ENCODE data around the gene NUAK1.

The NUAK1 gene

GRCh38 chr12:106109168-106109910, 29.4 kb downstream of the NUAK1 start:
- no peak for DNase-seq (ENCODE audit: low read depth)

GRCh38 chr12:106108185-106108835, 30.4 kb downstream of the NUAK1 start:
- DNase-seq (ENCODE audit: low read depth) = no peak

DNA sequence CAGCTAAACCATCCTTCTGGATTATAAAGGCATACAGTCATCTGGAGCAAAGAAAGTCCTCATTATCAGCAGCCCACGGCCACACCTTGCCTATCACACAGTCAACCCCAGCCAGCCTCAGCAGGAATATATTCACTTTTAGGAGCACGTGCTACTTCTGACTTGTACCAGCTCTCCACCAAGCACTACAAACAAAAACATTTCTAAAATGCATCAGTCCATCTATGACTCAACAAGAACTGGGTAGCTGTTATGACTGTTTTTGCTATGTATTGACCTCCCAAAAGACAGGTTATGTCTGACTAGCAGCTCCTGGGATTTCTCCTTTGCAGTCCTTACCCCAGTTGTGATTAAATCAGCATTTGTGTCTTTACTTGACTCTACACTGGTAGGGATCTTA, 31.2 kb downstream of the NUAK1 start:
- no peak for DNase-seq (ENCODE audit: low read depth)

- DNase-seq (ENCODE audit: low read depth) = peak; percentile 63
Measured at GRCh38 chr12:106106892-106107291, 31.9 kb downstream of the NUAK1 start.

DNA sequence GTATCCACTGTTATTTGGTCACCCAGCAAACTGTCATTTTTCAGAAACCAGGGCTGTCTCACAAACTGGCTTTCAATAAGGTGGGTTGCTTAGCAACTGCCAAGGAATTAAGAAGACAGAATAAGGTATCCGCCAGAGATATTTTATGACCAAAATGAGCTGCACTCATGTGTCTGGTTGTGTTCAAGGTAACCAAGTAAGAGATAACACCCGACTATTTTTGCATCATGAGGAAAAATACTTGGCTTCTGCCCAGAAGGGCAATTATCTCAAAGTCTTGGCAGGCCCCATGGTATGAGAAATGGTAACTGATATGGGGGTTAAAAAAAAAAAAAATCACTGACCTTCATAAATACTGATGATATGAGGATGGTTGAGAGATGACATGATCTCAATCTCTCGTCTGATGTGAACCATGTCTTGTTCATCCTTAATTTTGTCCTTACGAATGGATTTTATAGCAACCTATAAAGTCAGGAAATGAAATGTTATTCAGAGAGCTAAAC, 32.6 kb downstream of the NUAK1 start:
- no peak for DNase-seq (ENCODE audit: low read depth)

GRCh38 chr12:106101803-106102202, 37.0 kb downstream of the NUAK1 start:
- DNase-seq (ENCODE audit: low read depth) = no peak

GRCh38 chr12:106098691-106099200, 40.0 kb downstream of the NUAK1 start:
- DNase-seq (ENCODE audit: low read depth) = no peak

GRCh38 chr12:106097011-106097410, 41.7 kb downstream of the NUAK1 start:
- DNase-seq (ENCODE audit: low read depth) = no peak

DNA sequence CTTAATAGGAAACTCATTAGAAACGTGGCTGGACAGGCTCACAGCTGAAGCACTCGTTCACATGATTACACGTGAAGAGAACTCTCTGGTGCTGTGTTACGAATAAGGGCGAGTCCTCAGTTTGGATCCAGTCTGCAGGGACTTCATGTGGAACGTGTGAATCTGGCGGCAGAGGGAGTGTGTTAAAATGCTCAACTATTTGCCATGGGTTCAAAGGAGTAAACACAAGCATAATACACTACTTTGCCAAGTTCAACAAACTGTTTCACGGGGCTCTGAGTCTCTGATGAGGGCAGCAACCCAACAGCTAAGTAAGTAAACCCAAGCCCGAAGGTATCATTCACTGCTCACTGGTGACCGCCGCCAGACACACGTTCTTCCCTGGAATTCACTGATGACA, 42.4 kb downstream of the NUAK1 start:
- DNase-seq (ENCODE audit: low read depth) = no peak

GRCh38 chr12:106094304-106094703, 44.5 kb downstream of the NUAK1 start:
- no peak for DNase-seq (ENCODE audit: low read depth)

DNA sequence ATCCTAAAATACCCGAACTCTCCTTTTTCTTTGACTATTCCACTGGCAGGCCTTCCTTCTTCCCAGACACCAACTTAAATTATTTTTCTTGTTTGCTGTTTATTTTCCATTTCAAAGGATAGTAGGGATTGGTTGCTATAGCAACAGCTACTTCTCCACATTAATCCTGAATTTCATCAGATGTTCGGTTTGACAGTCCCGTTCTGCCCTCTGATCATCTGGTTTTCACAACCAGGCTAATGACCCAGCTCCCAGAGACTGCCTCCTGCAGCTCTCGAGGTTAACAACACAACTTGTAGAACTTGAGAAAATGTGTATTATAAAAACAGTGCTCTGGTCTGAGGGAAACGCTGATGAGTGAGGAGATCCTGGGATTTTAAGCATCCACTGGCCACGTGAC, 45.5 kb downstream of the NUAK1 start:
- no peak for DNase-seq (ENCODE audit: low read depth)

- no peak for DNase-seq (ENCODE audit: low read depth)
Measured at GRCh38 chr12:106091446-106091820, 47.3 kb downstream of the NUAK1 start.

DNA sequence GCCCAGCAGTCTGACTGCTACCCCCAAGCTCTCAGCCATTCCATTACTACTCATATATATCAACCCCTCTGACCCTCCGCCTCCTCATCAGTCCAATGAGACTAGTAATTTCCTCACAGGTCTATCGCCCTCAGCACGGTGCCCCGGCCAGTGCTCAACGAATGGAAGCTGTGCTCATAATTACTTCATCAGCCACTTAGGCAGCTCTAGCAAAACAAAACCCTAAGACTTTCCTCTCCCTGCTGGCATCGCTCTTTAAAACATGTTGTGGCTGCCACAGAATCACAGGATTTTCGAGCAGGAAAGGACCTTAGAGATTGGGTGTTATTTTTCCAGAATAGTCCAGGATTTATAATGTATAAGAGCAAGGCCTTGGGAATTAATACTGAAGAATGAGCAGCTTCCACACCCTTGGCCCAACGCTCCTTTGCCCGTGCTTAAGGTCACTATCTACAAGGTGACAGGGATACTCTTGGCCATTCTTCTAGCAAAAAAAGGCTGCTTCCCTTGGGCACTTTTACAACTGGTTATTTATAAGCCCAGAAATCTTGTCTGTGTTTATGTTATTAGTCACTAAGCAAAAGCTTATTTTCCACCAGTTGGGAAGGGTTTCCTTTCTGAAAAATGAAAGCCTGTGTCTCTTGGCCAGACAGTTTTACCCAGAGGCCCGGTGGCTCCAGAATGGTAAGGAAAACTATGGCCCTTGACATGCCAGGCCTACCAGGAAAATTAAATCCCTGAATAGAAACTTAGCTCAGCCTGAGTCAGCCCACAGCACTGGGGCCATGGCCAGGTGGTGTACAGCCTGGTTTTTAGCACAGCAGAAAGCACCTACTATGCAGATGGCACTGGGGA, 47.9 kb downstream of the NUAK1 start:
- DNase-seq (ENCODE audit: low read depth) = peak; percentile 69

DNA sequence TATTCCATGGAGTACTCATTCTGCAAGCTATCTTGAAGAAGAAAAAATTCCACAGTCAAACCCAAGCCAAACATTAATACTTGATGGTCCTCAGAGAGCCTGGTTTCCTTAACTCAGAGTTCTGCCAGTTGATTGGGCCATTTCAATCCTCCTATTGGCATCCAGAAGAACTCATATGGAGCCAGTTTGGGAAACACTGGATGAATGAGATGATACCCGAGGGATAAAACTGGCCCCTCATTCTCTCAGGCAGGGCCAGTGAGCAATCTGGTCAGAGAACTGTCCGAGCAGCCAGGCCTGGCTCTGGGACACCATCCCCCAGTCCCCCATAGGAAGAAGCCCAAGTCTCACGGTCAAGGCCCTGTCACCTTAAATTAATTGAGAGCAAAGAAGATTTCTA, 48.8 kb downstream of the NUAK1 start:
- DNase-seq (ENCODE audit: low read depth) = no peak

DNA sequence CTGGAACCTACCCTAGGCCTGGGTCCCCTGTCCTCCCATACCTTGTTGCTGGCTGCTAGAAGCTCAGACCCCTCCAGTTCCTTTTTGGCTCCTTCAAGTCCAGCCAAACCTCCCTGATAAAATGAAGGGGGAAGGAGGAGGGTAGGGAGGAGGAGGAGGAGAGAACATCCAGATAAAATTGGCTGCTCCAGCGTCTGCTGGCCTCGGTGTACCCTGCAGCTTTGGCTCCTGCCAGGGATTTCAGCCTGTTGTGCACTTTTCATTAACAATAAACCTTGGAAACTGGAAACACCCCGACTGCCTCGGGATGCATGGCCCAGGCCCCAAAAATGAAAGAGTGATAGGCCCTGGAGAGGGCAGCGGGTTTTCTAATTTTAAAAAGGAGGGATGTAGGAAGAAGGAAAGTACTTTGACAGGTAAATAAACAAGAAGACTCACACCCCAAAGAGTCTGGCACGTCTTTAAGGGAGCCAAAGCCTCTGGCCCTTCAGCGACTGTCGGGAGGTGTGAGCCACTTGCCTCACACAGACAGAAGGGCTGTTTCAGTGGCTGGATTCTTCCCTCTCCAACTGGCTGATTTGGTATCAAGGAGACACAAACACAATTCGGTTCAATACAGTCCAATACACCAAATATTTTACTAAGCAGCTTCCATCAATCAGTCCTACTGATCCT, 49.8 kb downstream of the NUAK1 start:
- no peak for DNase-seq (ENCODE audit: low read depth)

- no peak for DNase-seq (ENCODE audit: low read depth)
Measured at GRCh38 chr12:106088246-106088808, 50.4 kb downstream of the NUAK1 start.

DNA sequence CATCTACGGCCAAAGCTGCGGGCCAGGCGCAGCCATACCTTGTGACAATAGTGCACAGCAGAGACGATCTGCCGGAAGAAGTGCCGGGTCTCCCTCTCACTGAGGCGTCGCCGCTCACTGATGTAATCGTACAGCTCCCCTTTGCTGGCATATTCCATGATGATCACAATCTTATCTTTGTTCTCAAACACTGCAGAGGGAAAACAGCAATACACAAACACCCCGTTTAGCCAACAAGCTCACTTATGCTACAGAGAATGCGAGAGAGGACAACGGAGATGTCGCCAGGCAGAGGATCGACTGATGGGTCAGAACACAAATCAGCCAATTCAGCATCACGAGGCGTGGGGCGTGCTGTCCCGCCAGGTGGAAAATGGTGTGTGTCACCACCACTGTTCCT, 52.1 kb downstream of the NUAK1 start:
- no peak for DNase-seq (ENCODE audit: low read depth)

DNA sequence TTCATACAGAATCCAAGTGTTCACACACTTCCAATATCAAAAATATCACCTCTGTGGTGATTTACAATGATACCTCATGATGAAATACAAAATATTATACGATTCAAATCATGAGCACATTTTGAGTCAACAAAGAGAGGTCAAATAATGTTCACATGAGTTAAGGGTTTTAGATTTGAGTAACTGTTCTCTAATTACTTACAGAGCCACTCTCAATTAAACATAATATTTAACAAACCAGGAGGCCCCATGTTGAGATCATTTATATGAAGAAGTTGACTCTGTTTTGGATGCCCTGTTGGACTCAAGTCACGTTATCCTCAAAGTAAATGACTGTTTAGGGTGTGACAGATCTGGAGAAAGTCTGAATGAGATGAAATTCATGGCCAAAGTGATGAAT, 53.5 kb downstream of the NUAK1 start:
- no peak for DNase-seq (ENCODE audit: low read depth)

DNA sequence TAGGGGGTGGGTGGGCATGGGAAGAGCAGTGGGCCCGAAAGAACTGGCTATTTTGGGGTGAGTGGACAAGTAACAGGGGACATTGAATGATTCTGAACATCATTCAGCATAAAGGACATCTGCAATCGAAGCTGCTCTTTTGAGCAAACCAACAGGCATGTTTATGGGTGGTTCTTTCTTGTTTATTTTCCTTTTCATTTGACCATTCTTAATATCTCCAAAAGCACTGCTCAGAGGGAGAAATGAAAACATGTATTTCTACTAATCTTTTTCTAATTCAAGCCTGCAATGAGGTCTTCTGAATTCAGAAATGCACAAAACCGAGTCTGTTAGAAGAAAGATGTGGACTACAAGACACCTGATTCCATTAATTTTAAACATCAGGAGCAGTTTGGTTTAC, 54.0 kb downstream of the NUAK1 start:
- DNase-seq (ENCODE audit: low read depth) = no peak

GRCh38 chr12:106084014-106084671, 54.6 kb downstream of the NUAK1 start:
- peak; percentile 35 for DNase-seq (ENCODE audit: low read depth)

Data from fibroblast of gingiva (primary cell).